Thoracic aorta (tissue), 2 donors: ENCODE data around the gene ADAMTS8. TPM values are rescaled to one million over a fixed set of nuclear protein-coding genes. Genes with fewer than 3 reads are reported as not detected.

ENCODE experiments used
- ATAC-seq: fragments of 150-250 bp; one replicate; pipeline ENCODE4 v1.8.0; 2017; ENCODE audit warnings: low read depth; ENCODE audit not compliant: insufficient number of reproducible peaks, low FRiP score
- DNase-seq: peaks from one replicate; pipeline ENCODE4 v3.0.0-alpha.2; 2020; ENCODE audit warnings: low spot score
- H3K27ac ChIP-seq, 2 donors: fragments of 200-600 bp; sonication (generic); 1 replicate in 1 of 2; 2 replicates in 1 of 2; pipeline ENCODE4 v1.5.1; 2016; ENCODE audit warnings: mild to moderate bottlenecking in 2 of 2, moderate library complexity in 2 of 2
- H3K27me3 ChIP-seq: fragments of 200-600 bp; sonication (generic); replicated peaks from 2 replicates; pipeline ENCODE4 v1.6.0; 2016; ENCODE audit warnings: mild to moderate bottlenecking; ENCODE audit not compliant: insufficient read depth
- H3K36me3 ChIP-seq: fragments of 200-600 bp; sonication (generic); one replicate; pipeline ENCODE4 v1.5.1; 2016
- H3K4me1 ChIP-seq, 2 donors: fragments of 200-600 bp; sonication (generic); 1 replicate in 1 of 2; 2 replicates in 1 of 2; pipeline versions ENCODE4 v1.5.1 to v1.6.0; 2016; ENCODE audit warnings: low read depth in 2 of 2, mild to moderate bottlenecking in 1 of 2; ENCODE audit not compliant: control insufficient read depth in 1 of 2
- H3K4me3 ChIP-seq: fragments of 200-600 bp; sonication (generic); 2 replicates; pipeline ENCODE4 v1.5.1; 2016; ENCODE audit warnings: mild to moderate bottlenecking
- H3K9me3 ChIP-seq: fragments of 200-600 bp; sonication (generic); 2 replicates; pipeline ENCODE4 v1.5.1; 2016
- total RNA-seq, 2 donors: library from RNA; depleted of rRNA; stranded (reverse); fragments of >200 nt; gene quantifications; one replicate each; pipeline versions ENCODE4 v1.1.0 to v1.2.3, GENCODE V29; 2016
- TF ChIP-seq, protein P1 (sequence below): fragments of 200-600 bp; sonication (generic); IDR thresholded peaks from one replicate; pipeline ENCODE4 v1.5.1; 2019; ENCODE audit warnings: antibody characterized with exemption

The ADAMTS8 gene
- total RNA-seq, 2 donors from 2014 or later, result 5.3 to 17.6 TPM

DNA sequence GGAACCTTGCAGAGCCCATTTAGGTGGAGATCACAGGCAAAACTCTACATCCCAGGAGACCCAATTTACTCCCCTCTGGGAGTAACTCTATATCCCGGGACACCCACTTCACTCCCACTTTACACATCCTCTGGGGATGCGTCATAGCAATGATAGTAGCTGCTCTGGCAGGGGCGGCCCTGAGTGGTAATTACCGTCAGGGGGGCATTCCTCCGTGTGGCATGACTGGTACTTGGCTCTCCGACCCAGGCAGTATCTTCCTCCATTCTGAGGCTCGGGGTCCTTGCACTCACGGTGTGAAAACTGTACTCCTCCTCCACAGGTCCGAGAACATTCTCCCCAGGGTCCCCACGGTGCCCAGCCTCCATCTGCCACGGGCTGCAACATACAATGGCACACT lies 17.2 kb downstream of the ADAMTS8 start:
- TF ChIP-seq, protein P1, sequence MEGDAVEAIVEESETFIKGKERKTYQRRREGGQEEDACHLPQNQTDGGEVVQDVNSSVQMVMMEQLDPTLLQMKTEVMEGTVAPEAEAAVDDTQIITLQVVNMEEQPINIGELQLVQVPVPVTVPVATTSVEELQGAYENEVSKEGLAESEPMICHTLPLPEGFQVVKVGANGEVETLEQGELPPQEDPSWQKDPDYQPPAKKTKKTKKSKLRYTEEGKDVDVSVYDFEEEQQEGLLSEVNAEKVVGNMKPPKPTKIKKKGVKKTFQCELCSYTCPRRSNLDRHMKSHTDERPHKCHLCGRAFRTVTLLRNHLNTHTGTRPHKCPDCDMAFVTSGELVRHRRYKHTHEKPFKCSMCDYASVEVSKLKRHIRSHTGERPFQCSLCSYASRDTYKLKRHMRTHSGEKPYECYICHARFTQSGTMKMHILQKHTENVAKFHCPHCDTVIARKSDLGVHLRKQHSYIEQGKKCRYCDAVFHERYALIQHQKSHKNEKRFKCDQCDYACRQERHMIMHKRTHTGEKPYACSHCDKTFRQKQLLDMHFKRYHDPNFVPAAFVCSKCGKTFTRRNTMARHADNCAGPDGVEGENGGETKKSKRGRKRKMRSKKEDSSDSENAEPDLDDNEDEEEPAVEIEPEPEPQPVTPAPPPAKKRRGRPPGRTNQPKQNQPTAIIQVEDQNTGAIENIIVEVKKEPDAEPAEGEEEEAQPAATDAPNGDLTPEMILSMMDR, result no peak
- Histone ChIP-seq H3K27me3 (no peaks in the 10 kb centered on the region), H3K27ac (no peak overlapping the region), H3K36me3 (no peaks in the 10 kb centered on the region), H3K4me3 (no peak overlapping the region), H3K9me3 (no peaks in the 10 kb centered on the region), H3K4me1 (peaks cover 10 to 30% of the 10 kb centered on the region in 2 donors)
- no peak for DNase-seq
- ATAC-seq, result no peak

DNA sequence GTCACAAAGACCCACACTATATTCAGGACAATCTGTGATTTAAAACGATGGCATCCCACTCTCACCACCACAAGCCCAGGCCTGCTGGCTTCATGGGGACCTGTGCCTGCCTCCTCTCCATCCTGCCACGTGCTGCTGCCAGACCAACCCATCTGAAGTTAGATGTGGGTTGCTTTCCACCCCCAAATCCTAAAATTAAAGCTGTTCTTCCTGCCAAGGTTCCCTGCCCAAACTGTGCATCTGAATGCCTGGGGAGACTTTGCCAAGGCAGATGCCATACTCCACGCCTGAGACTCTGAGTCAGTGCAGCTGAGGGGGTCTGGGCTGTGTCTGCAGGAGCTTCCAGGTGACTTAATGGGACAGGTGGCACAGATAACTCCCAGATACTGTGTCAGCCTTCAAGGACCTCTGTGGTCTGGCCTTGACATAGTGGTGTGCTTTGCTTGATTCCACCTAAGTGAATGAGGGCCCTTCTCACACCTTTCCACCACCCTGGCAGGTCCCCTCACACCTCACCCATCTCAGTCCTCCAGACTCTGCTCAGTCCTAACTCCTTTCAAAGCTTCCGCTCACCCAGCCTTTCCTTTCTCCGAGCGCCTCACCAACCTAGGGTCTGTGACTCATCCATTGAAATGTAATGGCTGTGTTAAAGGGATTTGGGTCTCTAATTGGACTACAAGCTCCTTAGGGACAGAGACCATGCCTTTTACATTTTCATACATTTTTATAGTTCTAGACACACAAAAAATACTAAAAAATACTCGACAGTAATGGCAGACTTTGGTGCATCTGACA lies 18.6 kb downstream of the ADAMTS8 start:
- DNase-seq (no peak), ATAC-seq (no peak)
- no peak overlapping the region for H3K4me3 ChIP-seq
- TF ChIP-seq, protein P1, result no peak
- no peak overlapping the region for H3K27ac ChIP-seq
- H3K9me3 ChIP-seq, result no peaks in the 10 kb centered on the region
- peaks cover 10 to 31% of the 10 kb centered on the region in 2 donors for H3K4me1 ChIP-seq
- no peaks in the 10 kb centered on the region for H3K36me3 ChIP-seq
- no peaks in the 10 kb centered on the region for H3K27me3 ChIP-seq

DNA sequence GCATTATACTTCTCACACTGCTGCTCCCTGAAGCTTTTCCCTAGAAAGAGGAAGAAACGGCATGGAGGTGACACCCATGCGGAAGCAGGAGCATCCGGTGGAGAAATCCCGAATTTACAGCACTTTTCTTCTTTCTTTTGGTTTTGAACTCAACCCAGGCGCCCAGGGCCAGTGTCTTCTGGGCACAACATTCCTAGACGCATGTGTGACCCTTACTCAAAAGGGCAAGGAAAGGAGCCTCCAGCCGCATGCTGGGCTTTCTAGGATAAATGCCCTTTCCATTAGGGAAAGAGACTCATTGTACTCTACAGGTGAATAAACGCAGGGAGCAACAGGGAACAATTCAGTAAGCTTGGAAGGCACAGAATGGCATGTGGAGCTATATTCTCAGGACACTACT lies 19.5 kb downstream of the ADAMTS8 start:
- no peaks in the 10 kb centered on the region for H3K36me3 ChIP-seq
- DNase-seq (no peak), ATAC-seq (no peak)
- TF ChIP-seq, protein P1, result no peak
- peaks cover 7 to 31% of the 10 kb centered on the region in 2 donors for H3K4me1 ChIP-seq
- H3K27me3 ChIP-seq, result no peaks in the 10 kb centered on the region
- no peak overlapping the region for H3K27ac ChIP-seq
- H3K4me3 ChIP-seq, result no peak overlapping the region
- H3K9me3 ChIP-seq, result no peaks in the 10 kb centered on the region

DNA sequence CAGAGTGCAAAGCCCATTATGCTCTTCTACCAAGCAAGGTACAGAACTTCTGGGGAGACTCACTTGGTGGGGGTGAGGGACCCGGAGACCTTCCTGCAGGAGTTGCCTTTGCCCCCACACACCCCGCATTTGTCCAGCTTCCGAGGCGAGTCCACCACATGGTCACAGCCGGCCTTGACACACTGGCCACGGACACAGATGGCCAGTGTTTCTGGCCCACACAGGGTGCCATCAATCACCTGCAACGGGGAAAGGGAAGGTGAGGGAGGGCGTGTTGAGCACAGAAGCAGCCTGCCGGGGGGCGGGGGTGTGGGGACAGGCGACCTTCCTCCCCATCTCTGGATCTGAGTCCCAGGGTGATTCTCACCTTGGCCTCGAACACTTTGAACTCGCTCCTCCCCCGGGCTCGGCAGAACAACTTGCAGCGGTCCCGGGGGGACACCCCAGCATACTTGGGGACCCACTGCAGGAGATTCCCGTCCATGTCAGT lies 20.0 kb downstream of the ADAMTS8 start:
- no peak overlapping the region for H3K4me3 ChIP-seq
- no peaks in the 10 kb centered on the region for H3K27me3 ChIP-seq
- DNase-seq, result no peak
- TF ChIP-seq, protein P1, result no peak
- peak overlapping the region in 1 of 2 donors; percentile 43 for H3K27ac ChIP-seq
- H3K4me1 ChIP-seq, result peaks cover 5 to 32% of the 10 kb centered on the region in 2 donors
- no peak for ATAC-seq
- no peaks in the 10 kb centered on the region for H3K9me3 ChIP-seq
- no peaks in the 10 kb centered on the region for H3K36me3 ChIP-seq

DNA sequence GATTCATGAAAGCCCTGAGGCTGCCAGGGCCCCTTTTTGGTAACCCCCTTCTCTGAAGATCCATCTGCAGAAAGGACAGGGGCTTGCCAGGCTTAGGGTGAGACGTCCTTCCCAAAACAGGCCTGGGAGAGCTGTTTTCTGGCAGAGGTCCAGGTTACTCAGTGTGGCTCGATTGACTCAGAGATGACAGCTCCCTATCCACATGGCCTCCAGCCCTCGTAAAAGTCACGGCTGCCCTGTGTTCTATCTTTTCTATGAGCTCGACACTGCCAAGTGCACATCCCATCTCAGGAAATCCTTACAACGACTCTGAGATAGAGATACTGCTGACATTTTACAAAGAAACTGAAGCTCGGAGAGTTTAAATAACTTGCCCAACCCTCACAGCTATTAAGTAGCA lies 20.4 kb downstream of the ADAMTS8 start:
- Histone ChIP-seq H3K9me3 (no peaks in the 10 kb centered on the region), H3K4me1 (peaks cover 4 to 33% of the 10 kb centered on the region in 2 donors), H3K27ac (peak overlapping the region in 1 of 2 donors; percentile 43), H3K27me3 (no peaks in the 10 kb centered on the region), H3K4me3 (no peak overlapping the region), H3K36me3 (no peaks in the 10 kb centered on the region)
- TF ChIP-seq, protein P1, result no peak
- peak; percentile 38 for DNase-seq
- no peak for ATAC-seq
